DMS114 treated with DMSO at 0.1 percent for 48 hours (cell line): Measurements from ENCODE around the gene CD300H.

Source experiments
- DNase-seq: peaks from one replicate; lab custom pipeline; 2025; ENCODE audit not compliant: unreplicated experiment; lab: John Stamatoyannopoulos, UW

Gene CD300H

DNA sequence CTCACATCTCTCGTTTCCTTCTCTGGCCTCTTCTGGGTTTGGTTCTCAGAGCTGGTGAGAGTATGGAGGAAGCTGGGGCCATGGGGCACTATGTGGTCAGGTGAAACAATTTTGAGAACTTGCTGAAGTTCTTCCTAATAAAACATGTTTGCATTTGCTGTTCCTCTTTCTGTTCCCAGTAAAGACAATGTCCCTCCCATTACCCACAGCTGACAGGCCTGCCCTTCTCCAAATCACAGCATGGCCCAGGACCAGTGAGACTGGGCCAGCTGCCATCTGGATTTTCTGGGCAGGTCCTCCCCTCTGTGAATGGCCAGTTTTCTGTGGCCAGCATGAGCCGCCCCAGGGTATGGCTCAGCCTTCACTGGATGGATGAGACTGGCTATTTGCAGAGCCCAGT, at the start of gene CD300H:
TSS of gene CD300H (minus strand) at position 113 of the 400 bp plus-strand sequence.
- no peak for DNase-seq

- no peak for DNase-seq
Observed at GRCh38 chr17:74616696-74617095, 49.4 kb upstream of the CD300H start.

- DNase-seq = no peak
Observed at GRCh38 chr17:74612046-74612445, 44.7 kb upstream of the CD300H start.

DNA sequence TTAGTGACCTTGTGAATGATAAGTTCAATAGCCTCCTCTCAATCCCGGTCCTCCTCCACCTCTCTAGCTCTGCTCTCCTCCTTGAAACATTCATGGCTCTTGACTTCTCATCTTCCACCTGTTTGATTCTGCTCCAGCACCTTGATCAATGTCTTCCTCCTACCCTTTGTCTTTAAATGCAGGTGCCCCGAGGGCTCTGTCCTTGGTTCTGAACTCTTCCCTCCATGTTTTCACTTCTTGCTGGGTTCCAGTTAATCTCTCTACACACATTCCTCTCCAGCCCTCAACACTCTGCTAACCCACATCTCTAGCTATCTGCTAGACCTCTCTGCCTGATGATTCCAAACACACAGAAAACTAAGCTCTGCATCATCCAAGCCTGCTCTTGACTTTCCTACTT, 42.8 kb upstream of the CD300H start:
- no peak for DNase-seq

GRCh38 chr17:74608511-74608910, 41.2 kb upstream of the CD300H start:
- DNase-seq = no peak

DNA sequence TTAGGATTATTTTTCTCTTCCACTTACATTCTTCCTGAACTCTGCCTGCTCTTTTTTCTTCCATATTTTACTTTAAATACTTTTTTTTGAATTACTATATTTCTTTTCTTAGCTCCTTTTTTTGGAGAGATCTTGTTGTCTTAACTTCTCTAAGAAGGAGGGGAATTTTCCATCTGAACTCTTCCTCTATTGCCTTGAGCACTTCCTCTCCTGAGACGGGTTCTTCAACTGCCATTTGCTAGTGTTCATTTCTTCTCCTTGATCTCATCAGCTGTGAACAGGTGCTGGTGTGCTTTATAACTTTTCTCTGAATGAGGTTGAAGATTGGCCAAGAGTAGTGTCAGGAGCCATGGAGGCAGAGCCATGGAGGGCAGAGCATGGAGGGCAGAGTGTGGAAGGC, 39.9 kb upstream of the CD300H start:
- DNase-seq = no peak

GRCh38 chr17:74606050-74606449, 38.7 kb upstream of the CD300H start:
- no peak for DNase-seq

DNA sequence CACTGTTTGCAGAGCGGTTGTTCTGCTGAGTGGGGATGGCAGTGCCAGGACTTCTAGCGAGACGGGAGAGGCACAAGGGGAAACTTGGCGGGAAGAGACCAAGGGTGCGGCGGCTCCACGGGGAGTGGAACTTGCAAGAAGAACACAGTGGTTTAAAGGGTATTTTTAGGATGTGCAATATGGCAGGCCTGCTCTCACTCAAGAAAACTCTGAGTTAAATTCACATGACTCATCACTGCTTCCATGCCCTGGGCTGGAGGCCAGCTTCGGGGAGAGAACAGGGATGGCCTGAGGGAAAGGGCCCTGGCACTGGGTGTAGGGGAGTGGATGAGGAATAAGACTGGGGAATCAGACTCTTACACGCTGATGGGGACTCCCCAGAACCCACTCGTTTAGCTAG, 38.1 kb upstream of the CD300H start:
- no peak for DNase-seq

GRCh38 chr17:74604761-74605160, 37.5 kb upstream of the CD300H start:
- no peak for DNase-seq

GRCh38 chr17:74604200-74604599, 36.9 kb upstream of the CD300H start:
- no peak for DNase-seq

DNA sequence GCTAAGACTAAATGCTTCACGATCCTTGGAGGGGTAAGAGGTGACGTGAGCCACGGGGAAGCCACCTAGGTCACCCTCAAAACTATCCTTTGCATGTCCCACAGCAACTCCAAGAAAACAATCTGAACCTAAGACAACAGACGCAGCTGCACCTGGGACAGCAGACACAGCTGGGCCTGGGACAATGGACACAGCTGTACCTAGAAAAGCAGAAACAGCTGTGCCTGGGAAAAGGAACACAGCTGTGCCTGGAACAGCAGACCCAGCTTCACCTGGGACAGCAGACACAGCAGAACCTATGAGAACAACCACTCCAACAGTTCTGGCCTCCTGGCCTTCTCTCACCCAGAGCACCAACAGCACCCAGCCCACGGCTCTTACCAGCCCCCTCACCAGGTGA, 36.4 kb upstream of the CD300H start:
- no peak for DNase-seq

DNA sequence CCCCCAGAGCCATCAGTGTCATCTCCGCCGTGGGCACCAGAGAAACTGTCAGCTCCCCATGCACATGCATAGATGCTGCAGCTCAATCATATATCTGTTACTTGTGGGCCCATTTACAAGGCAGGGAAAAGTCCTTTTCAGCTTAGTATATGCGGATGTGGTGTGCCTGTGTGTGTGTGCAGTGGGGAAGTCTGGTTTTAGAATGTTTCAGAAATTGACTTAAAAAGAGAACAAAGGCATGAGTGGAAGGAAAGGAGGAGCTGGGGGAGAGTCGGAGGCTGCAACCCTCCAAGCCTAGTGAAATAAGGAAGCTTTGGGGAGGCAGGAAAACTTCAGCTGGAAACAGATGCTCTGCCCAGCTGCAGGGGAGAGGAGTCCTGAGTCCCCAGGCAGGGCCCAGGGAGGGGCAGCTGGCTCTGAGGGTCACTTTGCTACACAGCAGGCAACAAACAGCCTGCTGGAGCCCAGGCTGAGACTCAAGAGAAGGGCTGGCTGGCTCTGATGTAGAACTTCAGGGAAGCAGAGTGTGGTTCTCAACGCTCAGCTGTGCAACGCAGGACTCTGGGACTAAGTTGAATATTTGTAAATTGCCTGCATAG, 35.8 kb upstream of the CD300H start:
- DNase-seq = no peak

DNA sequence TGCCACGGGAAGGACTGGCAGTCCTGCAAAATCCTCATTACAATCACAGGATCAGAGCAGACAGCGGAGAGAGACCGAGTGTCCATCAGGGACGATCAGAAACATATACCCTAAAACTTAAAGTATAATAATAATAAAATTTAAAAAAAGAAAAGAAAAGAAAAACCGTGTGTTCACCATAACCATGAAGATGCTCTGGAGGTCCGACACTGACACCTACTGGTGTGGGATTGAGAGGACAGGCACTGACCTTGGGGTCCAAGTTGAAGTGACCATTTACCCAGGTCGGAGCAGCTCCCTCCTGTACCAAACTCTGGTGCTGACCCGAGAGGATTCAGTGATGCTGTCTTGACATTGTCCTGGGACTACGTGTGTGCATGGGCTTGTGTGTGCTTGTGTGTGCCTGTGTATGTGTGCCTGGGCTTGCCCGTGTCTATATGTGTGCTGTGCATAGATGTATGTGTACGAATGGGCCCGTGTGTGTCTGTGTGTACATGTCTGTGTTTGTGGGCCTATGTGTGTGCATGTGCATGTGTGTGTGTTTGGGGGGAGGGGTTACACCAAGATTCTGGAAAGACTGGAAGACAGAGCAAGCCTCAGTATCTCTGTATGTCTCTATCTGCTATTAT, 34.7 kb upstream of the CD300H start:
- peak; percentile 11 for DNase-seq

GRCh38 chr17:74599448-74599939, 32.2 kb upstream of the CD300H start:
- DNase-seq = no peak

DNA sequence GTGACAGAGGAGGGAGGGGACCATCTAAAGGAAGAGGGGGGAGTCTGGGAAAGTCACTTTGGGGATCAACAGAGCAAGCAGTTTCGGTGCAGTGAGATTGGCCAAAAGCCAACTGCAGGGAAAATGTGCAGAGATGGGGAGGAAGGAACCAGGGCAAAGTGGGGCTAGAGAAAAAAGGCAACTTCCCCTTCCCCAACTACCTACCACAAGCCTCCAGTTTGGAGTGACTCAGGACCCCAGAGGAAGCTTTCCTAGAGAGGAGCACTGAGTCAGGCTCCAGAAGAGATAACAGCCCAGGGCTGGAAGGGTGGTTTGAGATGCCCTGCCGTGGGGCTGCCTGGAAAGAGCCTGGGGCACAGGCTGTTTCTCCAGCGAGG, 31.7 kb upstream of the CD300H start:
- DNase-seq = no peak

DNA sequence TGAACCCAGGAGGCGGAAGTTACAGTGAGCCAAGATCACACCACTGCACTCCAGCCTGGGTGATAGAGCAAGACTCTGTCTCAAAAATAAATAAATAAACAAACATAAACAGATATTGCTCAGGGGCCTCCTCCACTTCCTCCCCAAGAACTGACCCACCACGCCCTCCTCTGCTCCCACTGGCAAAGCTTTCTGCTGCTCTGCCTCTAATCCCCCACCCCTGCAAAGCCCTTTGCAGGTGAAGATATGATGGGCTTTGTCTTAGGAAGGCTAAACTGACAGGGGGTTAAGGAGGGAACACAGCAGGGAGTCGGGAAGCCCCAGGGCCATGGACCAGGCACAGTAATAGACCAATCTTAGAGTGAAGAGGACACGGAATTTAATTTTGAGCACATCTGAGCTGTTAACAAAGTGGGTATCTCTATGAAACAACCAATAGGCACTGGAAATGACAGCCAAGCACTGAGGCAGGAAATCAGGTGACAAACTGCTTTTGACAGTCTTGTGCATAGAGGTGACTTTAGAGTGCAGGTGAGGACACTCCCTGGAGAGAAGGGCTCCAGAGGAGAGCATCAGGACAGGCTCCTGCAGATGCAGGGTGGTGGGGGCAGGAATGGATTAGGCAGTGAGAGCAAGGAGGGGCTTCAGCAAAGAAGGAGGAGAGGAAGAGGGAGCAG, 31.2 kb upstream of the CD300H start:
- no peak for DNase-seq

GRCh38 chr17:74597069-74597790, 29.9 kb upstream of the CD300H start:
- no peak for DNase-seq

DNA sequence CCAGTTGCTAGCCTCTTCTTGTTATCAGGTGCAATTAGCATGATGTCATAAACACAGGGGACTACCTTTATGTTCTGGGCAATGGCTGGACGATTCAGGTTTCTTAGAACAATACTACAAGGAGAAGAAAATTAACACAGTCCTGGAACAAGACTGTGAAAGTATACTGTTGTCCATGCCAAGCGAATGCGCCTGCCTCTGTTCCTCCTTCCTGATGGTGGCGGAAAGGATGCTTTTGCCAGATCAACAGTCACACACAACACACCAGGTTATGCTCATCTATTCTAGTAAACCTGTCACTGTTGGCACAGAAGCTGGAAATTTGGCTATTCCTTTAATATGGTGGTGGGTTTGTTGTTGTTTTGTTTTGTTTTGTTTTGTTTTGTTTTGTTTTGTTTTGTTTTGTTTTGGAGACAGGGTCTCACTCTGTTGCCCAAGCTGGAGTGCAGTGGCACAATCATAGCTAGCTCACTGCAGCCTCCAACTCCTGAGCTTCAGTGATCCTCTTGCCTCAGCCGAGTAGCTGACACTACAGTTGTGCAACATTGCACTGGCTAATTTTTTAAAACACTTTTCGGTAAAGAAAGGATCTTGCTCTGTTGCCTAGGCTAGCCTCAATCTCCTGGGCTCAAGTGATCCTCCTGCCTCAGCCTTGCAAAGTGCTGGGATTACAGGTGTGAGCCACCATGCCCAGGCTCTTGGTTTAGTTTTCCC, 27.9 kb upstream of the CD300H start:
- DNase-seq = no peak

- DNase-seq = no peak
Observed at GRCh38 chr17:74592087-74592990, 25.0 kb upstream of the CD300H start, which contains the start of gene CD300LD. Gene CD300LD (minus strand): TSS chr17:74592283. CDS start chr17:74592202, 81 bp downstream.

DNA sequence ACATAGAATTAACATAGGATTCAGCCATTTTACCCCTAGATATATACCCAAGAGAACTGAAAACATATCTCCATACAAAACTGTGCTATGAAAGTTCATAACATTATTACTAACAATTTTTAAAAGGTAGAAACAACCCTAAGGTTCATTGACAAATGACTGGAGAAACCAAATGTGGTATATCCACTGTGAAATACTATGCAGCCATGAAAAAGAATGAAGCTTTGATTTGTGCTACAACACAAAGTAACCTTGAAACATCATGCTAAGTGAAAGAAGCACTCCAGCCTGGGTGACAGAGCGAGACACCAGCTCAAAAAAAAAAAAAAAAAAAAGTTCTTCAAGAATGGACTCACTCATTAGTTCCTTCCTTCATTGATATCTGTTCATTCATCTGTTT, 24.2 kb upstream of the CD300H start:
- DNase-seq = no peak
